Measurements from ENCODE around the gene OVCH2.

DNA sequence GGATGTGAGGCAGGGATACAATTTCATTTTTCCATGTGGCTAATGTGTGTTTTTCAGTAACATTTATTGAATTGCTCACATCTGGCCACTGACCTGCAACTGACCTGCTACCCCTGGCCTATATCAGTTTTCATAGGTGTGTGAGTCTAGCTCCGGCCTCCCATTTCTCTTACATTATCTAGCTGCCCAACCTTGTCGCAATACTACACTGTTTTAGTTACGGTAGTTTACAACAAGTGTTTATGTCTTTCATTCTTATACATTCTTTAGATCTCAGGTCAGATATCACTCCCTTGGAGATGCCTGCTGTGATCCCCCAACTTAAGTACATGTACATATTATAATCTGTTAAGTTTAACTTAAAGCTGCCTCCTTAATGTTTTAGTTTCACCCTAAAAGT is 30.6 kb downstream of the OVCH2 start:
- TF ChIP-seq, protein P1, sequence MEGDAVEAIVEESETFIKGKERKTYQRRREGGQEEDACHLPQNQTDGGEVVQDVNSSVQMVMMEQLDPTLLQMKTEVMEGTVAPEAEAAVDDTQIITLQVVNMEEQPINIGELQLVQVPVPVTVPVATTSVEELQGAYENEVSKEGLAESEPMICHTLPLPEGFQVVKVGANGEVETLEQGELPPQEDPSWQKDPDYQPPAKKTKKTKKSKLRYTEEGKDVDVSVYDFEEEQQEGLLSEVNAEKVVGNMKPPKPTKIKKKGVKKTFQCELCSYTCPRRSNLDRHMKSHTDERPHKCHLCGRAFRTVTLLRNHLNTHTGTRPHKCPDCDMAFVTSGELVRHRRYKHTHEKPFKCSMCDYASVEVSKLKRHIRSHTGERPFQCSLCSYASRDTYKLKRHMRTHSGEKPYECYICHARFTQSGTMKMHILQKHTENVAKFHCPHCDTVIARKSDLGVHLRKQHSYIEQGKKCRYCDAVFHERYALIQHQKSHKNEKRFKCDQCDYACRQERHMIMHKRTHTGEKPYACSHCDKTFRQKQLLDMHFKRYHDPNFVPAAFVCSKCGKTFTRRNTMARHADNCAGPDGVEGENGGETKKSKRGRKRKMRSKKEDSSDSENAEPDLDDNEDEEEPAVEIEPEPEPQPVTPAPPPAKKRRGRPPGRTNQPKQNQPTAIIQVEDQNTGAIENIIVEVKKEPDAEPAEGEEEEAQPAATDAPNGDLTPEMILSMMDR (IDR thresholded peaks at IDR 0.05; ENCODE audit: borderline replicate concordance, extremely low read depth, low read length, poor library complexity, severe bottlenecking): no peak
- no peak for TF ChIP-seq EZH2 (IDR thresholded peaks at IDR 0.05; ENCODE audit: borderline replicate concordance, low read depth, low read length, severe bottlenecking)

Data from DND-41 (cell line).